ENCODE results near the gene EVI5. TPM values are rescaled to one million over a fixed set of nuclear protein-coding genes. Genes with fewer than 3 reads are reported as not detected.
A peak's percentile ranks its signal among the peaks of the same experiment; 100 is the strongest.

EVI5 gene
- polyA plus RNA-seq, 1 donor from 2014 or later: 8.5 TPM

DNA sequence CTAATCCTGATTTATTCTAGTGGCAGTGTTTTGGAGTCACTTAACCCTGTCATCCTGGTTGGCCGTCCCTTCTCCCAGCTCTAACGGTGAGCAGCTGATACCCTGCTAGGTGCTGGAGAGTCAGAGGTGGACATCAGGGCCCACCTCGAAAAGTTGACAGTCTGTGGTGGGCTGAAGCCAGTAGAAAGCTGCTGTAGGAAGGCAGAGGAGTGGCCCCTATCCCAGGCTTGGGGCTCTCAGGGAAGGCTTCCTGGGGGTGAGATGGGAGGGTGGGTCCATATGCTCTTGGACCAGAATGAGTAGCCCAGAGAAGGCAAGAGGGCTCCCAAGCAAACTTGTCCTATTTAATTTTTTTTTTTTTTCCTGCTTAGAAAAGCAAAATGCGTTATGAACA lies 46.5 kb upstream of the EVI5 start:
- no peak for TF ChIP-seq EZH2 (IDR thresholded peaks at IDR 0.05; ENCODE audit: borderline replicate concordance, insufficient read depth, low read length, poor library complexity, severe bottlenecking)

GRCh38 chr1:92826792-92827191 lies 41.9 kb upstream of the EVI5 start:
- TF ChIP-seq EZH2 (IDR thresholded peaks at IDR 0.05; ENCODE audit: borderline replicate concordance, insufficient read depth, low read length, poor library complexity, severe bottlenecking): no peak
- no peak for TF ChIP-seq TAF1 (IDR thresholded peaks at IDR 0.05; ENCODE audit: low read depth)
- no peak for TF ChIP-seq CTCF (IDR thresholded peaks at IDR 0.05; ENCODE audit: poor library complexity, severe bottlenecking)
- H3K9me2 ChIP-seq (ENCODE audit: insufficient read depth, low read length): no peaks in the 10 kb centered on the region
- no peak overlapping the region for H3K9ac ChIP-seq (ENCODE audit: low read length)
- H3K9me3 ChIP-seq (ENCODE audit: low read length): no peaks in the 10 kb centered on the region
- no peaks in the 10 kb centered on the region for H3F3A ChIP-seq (ENCODE audit: insufficient read depth, low read length, poor library complexity, severe bottlenecking)
- no peaks in the 10 kb centered on the region for H3K79me2 ChIP-seq (replicated peaks; ENCODE audit: insufficient read depth, low read length)
- no peaks in the 10 kb centered on the region for H4K20me1 ChIP-seq (ENCODE audit: insufficient read depth)
- H3K4me2 ChIP-seq (ENCODE audit: low read length): no peak overlapping the region
- no peak overlapping the region for H3K27ac ChIP-seq (ENCODE audit: low read length)
- H3K36me3 ChIP-seq (ENCODE audit: insufficient read depth, low read length): no peaks in the 10 kb centered on the region
- no peak overlapping the region for H3K4me3 ChIP-seq (ENCODE audit: low read length)
- no peak overlapping the region for H2AFZ ChIP-seq (ENCODE audit: low read depth, low read length)
- no peaks in the 10 kb centered on the region for H3K27me3 ChIP-seq (ENCODE audit: insufficient read depth, low read depth, low read length)

More for the DNA sequence above, 46.5 kb upstream of the EVI5 start:
- Histone ChIP-seq H3K27me3 (ENCODE audit: insufficient read depth, low read depth, low read length) (no peaks in the 10 kb centered on the region), H4K20me1 (ENCODE audit: insufficient read depth) (peaks cover 17% of the 10 kb centered on the region), H3K4me3 (ENCODE audit: low read length) (peak overlapping the region; percentile 93), H3K4me2 (ENCODE audit: low read length) (no peak overlapping the region), H3K27ac (ENCODE audit: low read length) (no peak overlapping the region), H3K36me3 (ENCODE audit: insufficient read depth, low read length) (no peaks in the 10 kb centered on the region), H3K9me2 (ENCODE audit: insufficient read depth, low read length) (no peaks in the 10 kb centered on the region), H3F3A (ENCODE audit: insufficient read depth, low read length, poor library complexity, severe bottlenecking) (no peaks in the 10 kb centered on the region), H3K9me3 (ENCODE audit: low read length) (no peaks in the 10 kb centered on the region), H3K9ac (ENCODE audit: low read length) (no peak overlapping the region), H2AFZ (ENCODE audit: low read depth, low read length) (no peak overlapping the region), H3K79me2 (replicated peaks; ENCODE audit: insufficient read depth, low read length) (peaks cover 42% of the 10 kb centered on the region)

DNA sequence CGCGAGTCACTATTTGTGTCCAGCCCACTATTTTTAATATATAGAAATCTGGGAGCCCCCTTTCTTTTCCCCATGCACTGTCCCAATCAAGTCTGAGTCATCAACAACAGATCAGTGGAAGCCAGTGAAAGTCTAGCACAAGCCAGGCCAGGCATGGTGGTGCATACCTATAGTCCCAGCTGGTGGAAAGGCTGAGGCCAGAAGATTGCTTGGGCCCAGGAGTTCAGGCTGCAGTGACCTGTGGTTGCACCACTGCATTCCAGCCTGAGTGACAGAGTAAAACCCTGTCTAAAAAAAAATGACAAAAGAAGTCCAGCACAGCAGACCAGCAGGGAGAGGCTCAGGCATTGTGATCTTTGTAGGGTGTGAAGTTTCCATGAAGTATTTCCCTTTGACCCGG lies 38.0 kb upstream of the EVI5 start:
- Histone ChIP-seq H3K9me3 (ENCODE audit: low read length) (no peaks in the 10 kb centered on the region), H3K4me3 (ENCODE audit: low read length) (no peak overlapping the region), H3K27ac (ENCODE audit: low read length) (no peak overlapping the region)

More for the DNA sequence above, 38.0 kb upstream of the EVI5 start:
- H3F3A ChIP-seq (ENCODE audit: insufficient read depth, low read length, poor library complexity, severe bottlenecking): no peaks in the 10 kb centered on the region
- H4K20me1 ChIP-seq (ENCODE audit: insufficient read depth): no peaks in the 10 kb centered on the region
- H2AFZ ChIP-seq (ENCODE audit: low read depth, low read length): no peak overlapping the region
- H3K79me2 ChIP-seq (replicated peaks; ENCODE audit: insufficient read depth, low read length): no peaks in the 10 kb centered on the region
- no peaks in the 10 kb centered on the region for H3K27me3 ChIP-seq (ENCODE audit: insufficient read depth, low read depth, low read length)
- no peak overlapping the region for H3K4me2 ChIP-seq (ENCODE audit: low read length)
- no peaks in the 10 kb centered on the region for H3K36me3 ChIP-seq (ENCODE audit: insufficient read depth, low read length)
- H3K9ac ChIP-seq (ENCODE audit: low read length): no peak overlapping the region
- H3K9me2 ChIP-seq (ENCODE audit: insufficient read depth, low read length): no peaks in the 10 kb centered on the region
- TF ChIP-seq POLR2AphosphoS5 (IDR thresholded peaks at IDR 0.05) (no peak), EZH2 (IDR thresholded peaks at IDR 0.05; ENCODE audit: borderline replicate concordance, insufficient read depth, low read length, poor library complexity, severe bottlenecking) (no peak), RAD21 (conservative IDR thresholded peaks at IDR 0.05) (no peak), SMC3 (conservative IDR thresholded peaks at IDR 0.05; ENCODE audit: poor library complexity) (no peak), MXI1 (conservative IDR thresholded peaks at IDR 0.05; ENCODE audit: poor library complexity, severe bottlenecking) (no peak), CTCF (IDR thresholded peaks at IDR 0.05; ENCODE audit: poor library complexity, severe bottlenecking) (no peak), EP300 (conservative IDR thresholded peaks at IDR 0.05; ENCODE audit: poor library complexity, severe bottlenecking) (no peak), TAF1 (IDR thresholded peaks at IDR 0.05; ENCODE audit: low read depth) (no peak)
- TF ChIP-seq, protein P1, sequence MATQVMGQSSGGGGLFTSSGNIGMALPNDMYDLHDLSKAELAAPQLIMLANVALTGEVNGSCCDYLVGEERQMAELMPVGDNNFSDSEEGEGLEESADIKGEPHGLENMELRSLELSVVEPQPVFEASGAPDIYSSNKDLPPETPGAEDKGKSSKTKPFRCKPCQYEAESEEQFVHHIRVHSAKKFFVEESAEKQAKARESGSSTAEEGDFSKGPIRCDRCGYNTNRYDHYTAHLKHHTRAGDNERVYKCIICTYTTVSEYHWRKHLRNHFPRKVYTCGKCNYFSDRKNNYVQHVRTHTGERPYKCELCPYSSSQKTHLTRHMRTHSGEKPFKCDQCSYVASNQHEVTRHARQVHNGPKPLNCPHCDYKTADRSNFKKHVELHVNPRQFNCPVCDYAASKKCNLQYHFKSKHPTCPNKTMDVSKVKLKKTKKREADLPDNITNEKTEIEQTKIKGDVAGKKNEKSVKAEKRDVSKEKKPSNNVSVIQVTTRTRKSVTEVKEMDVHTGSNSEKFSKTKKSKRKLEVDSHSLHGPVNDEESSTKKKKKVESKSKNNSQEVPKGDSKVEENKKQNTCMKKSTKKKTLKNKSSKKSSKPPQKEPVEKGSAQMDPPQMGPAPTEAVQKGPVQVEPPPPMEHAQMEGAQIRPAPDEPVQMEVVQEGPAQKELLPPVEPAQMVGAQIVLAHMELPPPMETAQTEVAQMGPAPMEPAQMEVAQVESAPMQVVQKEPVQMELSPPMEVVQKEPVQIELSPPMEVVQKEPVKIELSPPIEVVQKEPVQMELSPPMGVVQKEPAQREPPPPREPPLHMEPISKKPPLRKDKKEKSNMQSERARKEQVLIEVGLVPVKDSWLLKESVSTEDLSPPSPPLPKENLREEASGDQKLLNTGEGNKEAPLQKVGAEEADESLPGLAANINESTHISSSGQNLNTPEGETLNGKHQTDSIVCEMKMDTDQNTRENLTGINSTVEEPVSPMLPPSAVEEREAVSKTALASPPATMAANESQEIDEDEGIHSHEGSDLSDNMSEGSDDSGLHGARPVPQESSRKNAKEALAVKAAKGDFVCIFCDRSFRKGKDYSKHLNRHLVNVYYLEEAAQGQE (IDR thresholded peaks at IDR 0.05; ENCODE audit: borderline replicate concordance): no peak
